ENCODE results near the gene INTS11. TPM values are rescaled to one million over a fixed set of nuclear protein-coding genes. Genes with fewer than 3 reads are reported as not detected.
"Not testable (repeated sequence)": the region's sequence is repeated elsewhere in the genome, so short reads cannot be mapped to it uniquely, and the experiment has no call there.

INTS11 gene
- total RNA-seq, 2 donors from 2014 or later, result 80.6 to 94.2 TPM

DNA sequence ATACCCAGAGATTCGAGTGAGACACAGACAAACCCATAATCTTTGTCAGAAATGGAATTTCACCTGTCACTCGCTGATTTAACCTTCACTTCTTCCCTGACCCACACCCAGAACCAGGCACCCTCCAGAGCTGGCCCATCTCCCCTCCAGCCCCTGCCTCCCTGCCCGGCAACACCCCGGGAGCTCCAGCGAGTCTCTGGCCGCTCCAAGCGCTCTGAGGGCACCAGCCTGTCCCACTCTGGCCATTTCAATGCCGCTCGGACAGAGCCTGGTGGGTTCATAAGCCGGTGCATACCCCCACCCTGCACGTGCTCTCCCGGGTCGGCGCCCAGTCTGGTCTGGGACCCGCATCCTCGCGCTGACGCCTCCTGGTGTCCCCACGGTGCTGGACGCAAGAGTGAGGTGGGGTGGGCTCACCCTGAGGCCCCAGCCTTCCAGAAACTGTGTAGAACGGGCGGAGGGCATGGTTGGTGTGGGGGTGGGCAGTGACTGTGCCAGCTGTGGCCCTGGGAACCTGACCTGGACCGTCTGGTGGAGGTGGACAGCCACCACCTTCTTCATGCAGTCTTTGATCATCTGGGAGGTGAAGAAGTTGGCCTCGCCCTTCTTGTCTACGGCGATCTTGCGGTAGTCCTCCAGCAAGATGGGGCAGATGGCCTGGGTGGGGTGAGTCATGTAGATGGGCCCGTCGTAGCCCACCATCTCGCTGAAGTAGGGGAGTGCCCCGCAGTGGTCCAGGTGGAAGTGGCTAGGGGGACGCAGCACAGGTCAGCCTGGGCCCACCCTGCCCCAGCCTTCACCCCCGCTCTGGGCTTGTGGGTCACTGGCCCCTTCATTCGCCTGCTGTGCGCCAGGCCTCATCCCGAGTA, 5.4 kb downstream of the INTS11 start:
- intact Hi-C loops (cut with DNase I, micrococcal nuclease), result no loop called here
- no peak for DNase-seq
- ATAC-seq, result no peak

- intact Hi-C loops (cut with DNase I, micrococcal nuclease), result no loop called here
- ATAC-seq (peak; percentile 79), DNase-seq (peak; percentile 67 to 80)
Measured at GRCh38 chr1:1318131-1318652, 6.3 kb downstream of the INTS11 start.

DNA sequence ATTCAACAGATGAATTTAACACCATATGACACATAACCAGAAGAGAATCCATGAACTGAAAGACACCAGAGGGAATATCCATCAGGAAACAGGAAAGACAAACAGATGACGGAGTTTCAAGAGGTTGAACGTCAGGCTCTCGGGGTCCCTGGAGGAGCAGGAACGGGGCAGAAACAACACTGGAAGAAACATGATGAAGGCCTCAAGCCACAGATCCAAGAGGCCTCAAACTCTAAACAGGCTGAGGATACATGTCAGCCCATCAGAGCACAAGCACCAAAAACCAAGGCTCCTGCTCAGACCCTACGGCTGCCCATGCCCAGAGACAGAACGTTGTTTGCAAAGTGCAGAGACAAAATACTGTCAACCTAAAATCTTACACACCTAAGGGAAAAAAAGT, 7.0 kb downstream of the INTS11 start:
- intact Hi-C loops (cut with DNase I, micrococcal nuclease), result no loop called here
- ATAC-seq (no peak), DNase-seq (no peak)

GRCh38 chr1:1316199-1316598, 8.3 kb downstream of the INTS11 start:
- ATAC-seq; DNase-seq; intact Hi-C loops (cut with DNase I, micrococcal nuclease): not testable (repeated sequence)

- ATAC-seq (no peak), DNase-seq (no peak)
- intact Hi-C loops (cut with DNase I, micrococcal nuclease), result no loop called here
Measured at GRCh38 chr1:1315435-1315954, 9.0 kb downstream of the INTS11 start.

GRCh38 chr1:1314678-1315335, 9.7 kb downstream of the INTS11 start:
- intact Hi-C loops (cut with DNase I, micrococcal nuclease), result no loop called here
- ATAC-seq, result no peak

GRCh38 chr1:1314237-1314586, 10.2 kb downstream of the INTS11 start:
- ATAC-seq, result no peak
- intact Hi-C loops (cut with DNase I, micrococcal nuclease), result no loop called here
- DNase-seq, result no peak

More at GRCh38 chr1:1314678-1315335, 9.7 kb downstream of the INTS11 start:
- DNase-seq, result no peak

- intact Hi-C loops (cut with DNase I, micrococcal nuclease), result no loop called here
- ATAC-seq (no peak), DNase-seq (no peak)
Measured at GRCh38 chr1:1313500-1314236, 10.8 kb downstream of the INTS11 start.

- no peak for DNase-seq
- no peak for ATAC-seq
- intact Hi-C loops (cut with DNase I, micrococcal nuclease), result no loop called here
Measured at GRCh38 chr1:1312450-1313314, 11.8 kb downstream of the INTS11 start.

- DNase-seq, result no peak
- intact Hi-C loops (cut with DNase I, micrococcal nuclease), result no loop called here
- no peak for ATAC-seq
Measured at GRCh38 chr1:1311107-1312104, 13.1 kb downstream of the INTS11 start.

- ATAC-seq, result no peak
- intact Hi-C loops (cut with DNase I, micrococcal nuclease), result no loop called here
- DNase-seq, result no peak
Measured at GRCh38 chr1:1310476-1311053, 13.9 kb downstream of the INTS11 start.

- DNase-seq (no peak), ATAC-seq (no peak)
- intact Hi-C loops (cut with DNase I, micrococcal nuclease), result no loop called here
Measured at GRCh38 chr1:1310109-1310385, 14.4 kb downstream of the INTS11 start.

GRCh38 chr1:1309251-1310108, 15.0 kb downstream of the INTS11 start:
- intact Hi-C loops (cut with DNase I, micrococcal nuclease), result no loop called here
- DNase-seq, result peak; percentile 58 to 73
- ATAC-seq, result peak; percentile 22

- ATAC-seq (peak; percentile 2), DNase-seq (no peak)
- intact Hi-C loops (cut with DNase I, micrococcal nuclease), result no loop called here
Measured at GRCh38 chr1:1308756-1309250, 15.7 kb downstream of the INTS11 start.

DNA sequence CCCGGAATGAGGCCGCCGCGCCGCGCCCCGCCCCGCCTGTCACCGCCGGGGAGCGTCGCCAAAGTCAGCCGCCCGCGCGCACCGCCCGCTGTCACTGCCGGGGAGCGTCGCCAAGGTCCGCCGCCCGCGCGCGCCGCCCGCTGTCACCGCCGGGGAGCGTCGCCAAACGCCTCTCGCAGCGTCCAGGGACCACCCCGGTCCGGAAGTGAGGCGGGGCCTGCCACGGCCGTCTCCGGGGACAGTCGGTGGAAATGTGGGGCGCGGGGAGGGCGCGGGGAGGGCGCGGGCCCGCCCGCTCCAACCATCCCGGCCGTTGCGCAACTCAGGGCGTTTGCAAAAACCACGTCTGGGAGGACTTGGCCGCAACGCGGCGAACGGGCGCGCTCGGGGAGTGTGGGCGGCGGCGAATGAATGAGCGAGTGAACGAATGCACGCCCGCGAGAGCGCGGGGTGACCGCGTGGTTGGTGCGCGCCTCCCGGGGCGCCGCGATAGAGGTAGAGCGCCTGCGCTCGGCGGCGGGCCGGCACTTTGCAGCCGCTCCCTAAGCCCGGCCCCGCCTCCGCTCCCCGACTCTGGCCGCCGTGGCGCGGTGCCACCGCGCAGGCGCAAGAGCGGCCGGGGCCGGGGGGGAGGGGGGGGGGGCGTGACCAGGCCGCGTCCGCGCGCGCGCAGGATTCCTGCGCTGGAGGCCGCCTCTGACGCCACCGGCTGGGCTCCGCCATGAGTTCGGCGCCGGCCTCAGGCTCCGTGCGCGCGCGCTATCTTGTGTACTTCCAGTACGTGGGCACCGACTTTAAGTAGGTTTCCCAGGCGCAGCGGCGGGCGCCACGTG, 16.3 kb downstream of the INTS11 start, which contains the start of the genes ACAP3 and PUSL1:
ACAP3 (minus strand) TSS at position 8 of the 833 bp plus-strand sequence. CDS start 115 bp downstream, outside the sequence.
PUSL1 (plus strand) TSS at position 675 of the 833 bp plus-strand sequence; CDS start at position 722, 47 bp downstream.
- intact Hi-C loops (cut with DNase I, micrococcal nuclease), result no loop called here
- DNase-seq, result peak; percentile 88 to 89
- peak; percentile 65 for ATAC-seq

Data from left colon (tissue), 2 donors.